WTC11 (cell line): ENCODE results near the gene TXNRD1.
"Not testable (repeated sequence)": the region's sequence is repeated elsewhere in the genome, so short reads cannot be mapped to it uniquely, and the experiment has no call there.

Source experiments
- ATF1 ChIP-seq: sonication (generic); formaldehyde crosslinking; IDR thresholded peaks from 2 replicates; pipeline ENCODE4 v1.8.1; 2023; ENCODE audit warnings: mild to moderate bottlenecking, moderate library complexity, missing genetic modification reagents
- SP1 ChIP-seq: sonication (generic); formaldehyde crosslinking; conservative IDR thresholded peaks from 2 replicates; pipeline ENCODE4 v1.8.1; 2022; ENCODE audit warnings: missing genetic modification reagents
- ZNF138 ChIP-seq: sonication (generic); formaldehyde crosslinking; conservative IDR thresholded peaks from 2 replicates; pipeline ENCODE4 v1.8.1; 2022; ENCODE audit warnings: mild to moderate bottlenecking, moderate library complexity, missing genetic modification reagents
- ZNF263 ChIP-seq: sonication (generic); formaldehyde crosslinking; IDR thresholded peaks from 2 replicates; pipeline ENCODE4 v1.8.1; 2022; ENCODE audit warnings: low read depth, mild to moderate bottlenecking, moderate library complexity, missing genetic modification reagents
- TF ChIP-seq, protein P1 (sequence below): fragments of 200-600 bp; IDR thresholded peaks from 2 replicates; pipeline ENCODE4 v1.8.0; 2022; ENCODE audit warnings: antibody characterized with exemption
- TF ChIP-seq, protein P2 (sequence below): sonication (generic); formaldehyde crosslinking; IDR thresholded peaks from 2 replicates; pipeline ENCODE4 v1.8.1; 2022; ENCODE audit warnings: missing genetic modification reagents, borderline replicate concordance
- TF ChIP-seq, protein P3 (sequence below): sonication (generic); formaldehyde crosslinking; IDR thresholded peaks from 2 replicates; pipeline ENCODE4 v1.8.0; 2022; ENCODE audit warnings: mild to moderate bottlenecking, missing genetic modification reagents
- TF ChIP-seq, protein P4 (sequence below): sonication (generic); formaldehyde crosslinking; IDR thresholded peaks from 2 replicates; pipeline ENCODE4 v1.8.0; 2022; ENCODE audit warnings: mild to moderate bottlenecking, missing genetic modification reagents
- TF ChIP-seq, protein P5 (sequence below): fragments of 250-450 bp; sonication (Bioruptor Pico); IDR thresholded peaks from 2 replicates; pipeline ENCODE4 v2.1.2; 2022; ENCODE audit warnings: mild to moderate bottlenecking, moderate library complexity
- TF ChIP-seq, protein P6 (sequence below): sonication (generic); formaldehyde crosslinking; conservative IDR thresholded peaks from 2 replicates; pipeline ENCODE4 v1.8.1; 2023; ENCODE audit warnings: mild to moderate bottlenecking, low read depth, missing genetic modification reagents, moderate library complexity

DNA sequence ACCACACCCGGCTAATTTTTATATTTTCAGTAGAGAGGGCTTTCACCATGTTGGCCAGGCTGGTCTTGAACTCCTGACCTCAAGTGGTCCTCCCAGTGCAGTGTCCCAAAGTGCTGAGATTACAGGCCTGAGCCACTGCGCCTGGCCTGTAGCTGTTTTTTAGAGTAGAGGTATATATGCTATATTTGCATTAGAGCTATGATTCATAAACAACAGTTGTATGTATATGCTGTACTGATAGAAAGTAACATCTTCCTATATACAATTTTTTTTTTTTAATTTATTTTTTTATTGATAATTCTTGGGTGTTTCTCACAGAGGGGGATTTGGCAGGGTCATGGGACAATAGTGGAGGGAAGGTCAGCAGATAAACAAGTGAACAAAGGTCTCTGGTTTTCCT, 107.0 kb downstream of the TXNRD1 start:
- TF ChIP-seq, protein P1, sequence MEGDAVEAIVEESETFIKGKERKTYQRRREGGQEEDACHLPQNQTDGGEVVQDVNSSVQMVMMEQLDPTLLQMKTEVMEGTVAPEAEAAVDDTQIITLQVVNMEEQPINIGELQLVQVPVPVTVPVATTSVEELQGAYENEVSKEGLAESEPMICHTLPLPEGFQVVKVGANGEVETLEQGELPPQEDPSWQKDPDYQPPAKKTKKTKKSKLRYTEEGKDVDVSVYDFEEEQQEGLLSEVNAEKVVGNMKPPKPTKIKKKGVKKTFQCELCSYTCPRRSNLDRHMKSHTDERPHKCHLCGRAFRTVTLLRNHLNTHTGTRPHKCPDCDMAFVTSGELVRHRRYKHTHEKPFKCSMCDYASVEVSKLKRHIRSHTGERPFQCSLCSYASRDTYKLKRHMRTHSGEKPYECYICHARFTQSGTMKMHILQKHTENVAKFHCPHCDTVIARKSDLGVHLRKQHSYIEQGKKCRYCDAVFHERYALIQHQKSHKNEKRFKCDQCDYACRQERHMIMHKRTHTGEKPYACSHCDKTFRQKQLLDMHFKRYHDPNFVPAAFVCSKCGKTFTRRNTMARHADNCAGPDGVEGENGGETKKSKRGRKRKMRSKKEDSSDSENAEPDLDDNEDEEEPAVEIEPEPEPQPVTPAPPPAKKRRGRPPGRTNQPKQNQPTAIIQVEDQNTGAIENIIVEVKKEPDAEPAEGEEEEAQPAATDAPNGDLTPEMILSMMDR = not testable (repeated sequence)
- TF ChIP-seq, protein P2, sequence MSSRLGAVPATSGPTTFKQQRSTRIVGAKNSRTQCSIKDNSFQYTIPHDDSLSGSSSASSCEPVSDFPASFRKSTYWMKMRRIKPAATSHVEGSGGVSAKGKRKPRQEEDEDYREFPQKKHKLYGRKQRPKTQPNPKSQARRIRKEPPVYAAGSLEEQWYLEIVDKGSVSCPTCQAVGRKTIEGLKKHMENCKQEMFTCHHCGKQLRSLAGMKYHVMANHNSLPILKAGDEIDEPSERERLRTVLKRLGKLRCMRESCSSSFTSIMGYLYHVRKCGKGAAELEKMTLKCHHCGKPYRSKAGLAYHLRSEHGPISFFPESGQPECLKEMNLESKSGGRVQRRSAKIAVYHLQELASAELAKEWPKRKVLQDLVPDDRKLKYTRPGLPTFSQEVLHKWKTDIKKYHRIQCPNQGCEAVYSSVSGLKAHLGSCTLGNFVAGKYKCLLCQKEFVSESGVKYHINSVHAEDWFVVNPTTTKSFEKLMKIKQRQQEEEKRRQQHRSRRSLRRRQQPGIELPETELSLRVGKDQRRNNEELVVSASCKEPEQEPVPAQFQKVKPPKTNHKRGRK (CRISPR knock-in tag) = not testable (repeated sequence)
- not testable (repeated sequence) for TF ChIP-seq SP1 (CRISPR knock-in tag); ZNF263 (CRISPR knock-in tag); ATF1; ZNF138 (CRISPR knock-in tag)
- TF ChIP-seq, protein P3, sequence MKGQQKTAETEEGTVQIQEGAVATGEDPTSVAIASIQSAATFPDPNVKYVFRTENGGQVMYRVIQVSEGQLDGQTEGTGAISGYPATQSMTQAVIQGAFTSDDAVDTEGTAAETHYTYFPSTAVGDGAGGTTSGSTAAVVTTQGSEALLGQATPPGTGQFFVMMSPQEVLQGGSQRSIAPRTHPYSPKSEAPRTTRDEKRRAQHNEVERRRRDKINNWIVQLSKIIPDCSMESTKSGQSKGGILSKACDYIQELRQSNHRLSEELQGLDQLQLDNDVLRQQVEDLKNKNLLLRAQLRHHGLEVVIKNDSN (CRISPR knock-in tag) = not testable (repeated sequence)
- TF ChIP-seq, protein P4, sequence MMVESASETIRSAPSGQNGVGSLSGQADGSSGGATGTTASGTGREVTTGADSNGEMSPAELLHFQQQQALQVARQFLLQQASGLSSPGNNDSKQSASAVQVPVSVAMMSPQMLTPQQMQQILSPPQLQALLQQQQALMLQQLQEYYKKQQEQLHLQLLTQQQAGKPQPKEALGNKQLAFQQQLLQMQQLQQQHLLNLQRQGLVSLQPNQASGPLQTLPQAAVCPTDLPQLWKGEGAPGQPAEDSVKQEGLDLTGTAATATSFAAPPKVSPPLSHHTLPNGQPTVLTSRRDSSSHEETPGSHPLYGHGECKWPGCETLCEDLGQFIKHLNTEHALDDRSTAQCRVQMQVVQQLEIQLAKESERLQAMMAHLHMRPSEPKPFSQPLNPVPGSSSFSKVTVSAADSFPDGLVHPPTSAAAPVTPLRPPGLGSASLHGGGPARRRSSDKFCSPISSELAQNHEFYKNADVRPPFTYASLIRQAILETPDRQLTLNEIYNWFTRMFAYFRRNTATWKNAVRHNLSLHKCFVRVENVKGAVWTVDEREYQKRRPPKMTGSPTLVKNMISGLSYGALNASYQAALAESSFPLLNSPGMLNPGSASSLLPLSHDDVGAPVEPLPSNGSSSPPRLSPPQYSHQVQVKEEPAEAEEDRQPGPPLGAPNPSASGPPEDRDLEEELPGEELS (CRISPR knock-in tag) = not testable (repeated sequence)
- TF ChIP-seq, protein P5, sequence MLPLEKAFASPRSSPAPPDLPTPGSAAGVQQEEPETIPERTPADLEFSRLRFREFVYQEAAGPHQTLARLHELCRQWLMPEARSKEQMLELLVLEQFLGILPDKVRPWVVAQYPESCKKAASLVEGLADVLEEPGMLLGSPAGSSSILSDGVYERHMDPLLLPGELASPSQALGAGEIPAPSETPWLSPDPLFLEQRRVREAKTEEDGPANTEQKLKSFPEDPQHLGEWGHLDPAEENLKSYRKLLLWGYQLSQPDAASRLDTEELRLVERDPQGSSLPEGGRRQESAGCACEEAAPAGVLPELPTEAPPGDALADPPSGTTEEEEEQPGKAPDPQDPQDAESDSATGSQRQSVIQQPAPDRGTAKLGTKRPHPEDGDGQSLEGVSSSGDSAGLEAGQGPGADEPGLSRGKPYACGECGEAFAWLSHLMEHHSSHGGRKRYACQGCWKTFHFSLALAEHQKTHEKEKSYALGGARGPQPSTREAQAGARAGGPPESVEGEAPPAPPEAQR = not testable (repeated sequence)
- TF ChIP-seq, protein P6, sequence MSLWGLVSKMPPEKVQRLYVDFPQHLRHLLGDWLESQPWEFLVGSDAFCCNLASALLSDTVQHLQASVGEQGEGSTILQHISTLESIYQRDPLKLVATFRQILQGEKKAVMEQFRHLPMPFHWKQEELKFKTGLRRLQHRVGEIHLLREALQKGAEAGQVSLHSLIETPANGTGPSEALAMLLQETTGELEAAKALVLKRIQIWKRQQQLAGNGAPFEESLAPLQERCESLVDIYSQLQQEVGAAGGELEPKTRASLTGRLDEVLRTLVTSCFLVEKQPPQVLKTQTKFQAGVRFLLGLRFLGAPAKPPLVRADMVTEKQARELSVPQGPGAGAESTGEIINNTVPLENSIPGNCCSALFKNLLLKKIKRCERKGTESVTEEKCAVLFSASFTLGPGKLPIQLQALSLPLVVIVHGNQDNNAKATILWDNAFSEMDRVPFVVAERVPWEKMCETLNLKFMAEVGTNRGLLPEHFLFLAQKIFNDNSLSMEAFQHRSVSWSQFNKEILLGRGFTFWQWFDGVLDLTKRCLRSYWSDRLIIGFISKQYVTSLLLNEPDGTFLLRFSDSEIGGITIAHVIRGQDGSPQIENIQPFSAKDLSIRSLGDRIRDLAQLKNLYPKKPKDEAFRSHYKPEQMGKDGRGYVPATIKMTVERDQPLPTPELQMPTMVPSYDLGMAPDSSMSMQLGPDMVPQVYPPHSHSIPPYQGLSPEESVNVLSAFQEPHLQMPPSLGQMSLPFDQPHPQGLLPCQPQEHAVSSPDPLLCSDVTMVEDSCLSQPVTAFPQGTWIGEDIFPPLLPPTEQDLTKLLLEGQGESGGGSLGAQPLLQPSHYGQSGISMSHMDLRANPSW (CRISPR knock-in tag) = not testable (repeated sequence)
